Activated CD8-positive, alpha-beta memory T cell treated with anti-CD3 and anti-CD28 coated beads, Interleukin-2, amount 50 U/mL, for 4 hours (primary cell): ENCODE measurements around the gene CASP14.
"Not testable (repeated sequence)": the region's sequence is repeated elsewhere in the genome, so short reads cannot be mapped to it uniquely, and the experiment has no call there.

Source experiments
- DNase-seq: peaks from one replicate; pipeline ENCODE4 v3.0.0-alpha.2; 2020

CASP14 gene

GRCh38 chr19:15048885-15049541 is at the start of gene CASP14:
CASP14 (plus strand) TSS chr19:15049480; CDS start chr19:15052252, 2,772 bp downstream.
- DNase-seq: no peak

- DNase-seq: no peak
These were observed 41.0 kb upstream of the CASP14 start for GRCh38 chr19:15008308-15008707.

GRCh38 chr19:15010501-15011300 is 38.6 kb upstream of the CASP14 start:
- DNase-seq: no peak

- no peak for DNase-seq
These were observed 34.7 kb upstream of the CASP14 start for GRCh38 chr19:15014579-15014978.

- no peak for DNase-seq
These were observed 33.2 kb upstream of the CASP14 start for GRCh38 chr19:15015946-15016542.

GRCh38 chr19:15018836-15019235 is 30.4 kb upstream of the CASP14 start:
- DNase-seq: not testable (repeated sequence)

GRCh38 chr19:15021286-15022007 is 27.8 kb upstream of the CASP14 start:
- DNase-seq: no peak

GRCh38 chr19:15022752-15023151 is 26.5 kb upstream of the CASP14 start:
- DNase-seq: no peak

- DNase-seq: no peak
These were observed 24.1 kb upstream of the CASP14 start for GRCh38 chr19:15025217-15025616.

GRCh38 chr19:15028490-15028889 is 20.8 kb upstream of the CASP14 start:
- DNase-seq: no peak

- DNase-seq: no peak
These were observed 17.6 kb upstream of the CASP14 start for GRCh38 chr19:15031675-15032074.

GRCh38 chr19:15035795-15036311 is 13.4 kb upstream of the CASP14 start:
- DNase-seq: no peak

- DNase-seq: no peak
These were observed 11.7 kb upstream of the CASP14 start for GRCh38 chr19:15037586-15037985.

GRCh38 chr19:15038294-15038693 is 11.0 kb upstream of the CASP14 start:
- DNase-seq: no peak

- DNase-seq: no peak
These were observed 7.3 kb upstream of the CASP14 start for GRCh38 chr19:15042003-15042402.

GRCh38 chr19:15042826-15043225 is 6.5 kb upstream of the CASP14 start:
- no peak for DNase-seq

GRCh38 chr19:15045506-15045905 is 3.8 kb upstream of the CASP14 start:
- no peak for DNase-seq

GRCh38 chr19:15047680-15048079 is 1.6 kb upstream of the CASP14 start:
- no peak for DNase-seq

- no peak for DNase-seq
These were observed 1.2 kb upstream of the CASP14 start for GRCh38 chr19:15048128-15048527.

GRCh38 chr19:15050639-15051038 is 1.4 kb downstream of the CASP14 start:
- no peak for DNase-seq

- DNase-seq: no peak
These were observed 12.8 kb downstream of the CASP14 start for GRCh38 chr19:15062036-15062435.

GRCh38 chr19:15070386-15070785 is 21.1 kb downstream of the CASP14 start:
- DNase-seq: not testable (repeated sequence)
